Loucy (cell line): ENCODE results near the gene SLC43A3.
"Not testable (repeated sequence)": the region's sequence is repeated elsewhere in the genome, so short reads cannot be mapped to it uniquely, and the experiment has no call there.

Experiments used
- H2AFZ ChIP-seq: fragments of 200-600 bp; sonication (generic); 2 replicates; pipeline ENCODE4 v1.6.0; 2016; ENCODE audit warnings: antibody characterized with exemption, mild to moderate bottlenecking, low read length, moderate library complexity
- H3F3A ChIP-seq: fragments of 200-600 bp; 2 replicates; pipeline ENCODE4 v1.6.0; 2016; ENCODE audit warnings: antibody characterized with exemption, low read depth, mild to moderate bottlenecking
- H3K27me3 ChIP-seq: fragments of 200-600 bp; sonication (generic); 2 replicates; pipeline ENCODE4 v1.6.1; 2014; ENCODE audit warnings: low read length, mild to moderate bottlenecking; ENCODE audit not compliant: insufficient read depth, poor library complexity, severe bottlenecking
- H3K36me3 ChIP-seq: fragments of 200-600 bp; sonication (generic); 2 replicates; pipeline ENCODE4 v1.6.1; 2016; ENCODE audit warnings: low read length; ENCODE audit not compliant: insufficient read depth
- H3K4me1 ChIP-seq: fragments of 200-600 bp; sonication (generic); 2 replicates; pipeline ENCODE4 v1.5.1; 2014; ENCODE audit warnings: low read length, mild to moderate bottlenecking; ENCODE audit not compliant: insufficient read depth, poor library complexity, severe bottlenecking
- H3K4me2 ChIP-seq: fragments of 200-600 bp; sonication (generic); 2 replicates; pipeline ENCODE4 v1.6.0; 2014; ENCODE audit warnings: antibody characterized with exemption, low read length, low read depth, mild to moderate bottlenecking; ENCODE audit not compliant: poor library complexity, severe bottlenecking
- H3K4me3 ChIP-seq: fragments of 200-600 bp; sonication (generic); 2 replicates; pipeline ENCODE4 v1.5.1; 2014; ENCODE audit warnings: low read length, mild to moderate bottlenecking, mixed read lengths; ENCODE audit not compliant: poor library complexity, severe bottlenecking
- H3K79me2 ChIP-seq: fragments of 200-600 bp; sonication (generic); 2 replicates; pipeline ENCODE4 v1.6.1; 2014; ENCODE audit warnings: low read length; ENCODE audit not compliant: insufficient read depth
- H3K9ac ChIP-seq: fragments of 200-600 bp; sonication (generic); 2 replicates; pipeline ENCODE4 v1.6.0; 2014; ENCODE audit warnings: mild to moderate bottlenecking, low read depth, low read length, moderate library complexity; ENCODE audit not compliant: poor library complexity, severe bottlenecking
- H3K9me2 ChIP-seq: fragments of 200-600 bp; sonication (generic); replicated peaks from 2 replicates; pipeline ENCODE4 v1.6.1; 2016; ENCODE audit warnings: low read depth, low read length, mixed read lengths
- H3K9me3 ChIP-seq: fragments of 200-600 bp; sonication (generic); 2 replicates; pipeline ENCODE4 v1.6.1; 2014; ENCODE audit warnings: mild to moderate bottlenecking, antibody characterized with exemption, low read length, low read depth; ENCODE audit not compliant: insufficient read depth
- H4K20me1 ChIP-seq: fragments of 200-600 bp; sonication (generic); 2 replicates; pipeline ENCODE4 v1.6.0; 2014; ENCODE audit warnings: antibody characterized with exemption, low read length, mild to moderate bottlenecking; ENCODE audit not compliant: insufficient read depth, poor library complexity, severe bottlenecking
- EZH2phosphoT487 ChIP-seq: fragments of 200-600 bp; IDR thresholded peaks from 2 replicates; pipeline ENCODE4 v1.6.1; 2018; ENCODE audit warnings: antibody characterized with exemption, mild to moderate bottlenecking, moderate library complexity, borderline replicate concordance
- TF ChIP-seq, protein P1 (sequence below): fragments of 200-600 bp; sonication (generic); conservative IDR thresholded peaks from 2 replicates; pipeline ENCODE4 v1.5.1; 2014; ENCODE audit warnings: mild to moderate bottlenecking, antibody characterized with exemption, low read length

Gene SLC43A3

GRCh38 chr11:57446055-57446454, 19.1 kb upstream of the SLC43A3 start:
- Histone ChIP-seq H3K9me3 (no peaks in the 10 kb centered on the region), H3K9me2 (no peaks in the 10 kb centered on the region), H3K4me3 (no peak overlapping the region), H3K27me3 (no peaks in the 10 kb centered on the region), H3F3A (no peaks in the 10 kb centered on the region), H3K79me2 (no peaks in the 10 kb centered on the region), H3K36me3 (no peaks in the 10 kb centered on the region), H3K4me1 (peaks cover 6% of the 10 kb centered on the region), H2AFZ (no peak overlapping the region), H4K20me1 (no peaks in the 10 kb centered on the region), H3K9ac (no peak overlapping the region), H3K4me2 (no peak overlapping the region)
- TF ChIP-seq EZH2phosphoT487, result no peak
- TF ChIP-seq, protein P1, sequence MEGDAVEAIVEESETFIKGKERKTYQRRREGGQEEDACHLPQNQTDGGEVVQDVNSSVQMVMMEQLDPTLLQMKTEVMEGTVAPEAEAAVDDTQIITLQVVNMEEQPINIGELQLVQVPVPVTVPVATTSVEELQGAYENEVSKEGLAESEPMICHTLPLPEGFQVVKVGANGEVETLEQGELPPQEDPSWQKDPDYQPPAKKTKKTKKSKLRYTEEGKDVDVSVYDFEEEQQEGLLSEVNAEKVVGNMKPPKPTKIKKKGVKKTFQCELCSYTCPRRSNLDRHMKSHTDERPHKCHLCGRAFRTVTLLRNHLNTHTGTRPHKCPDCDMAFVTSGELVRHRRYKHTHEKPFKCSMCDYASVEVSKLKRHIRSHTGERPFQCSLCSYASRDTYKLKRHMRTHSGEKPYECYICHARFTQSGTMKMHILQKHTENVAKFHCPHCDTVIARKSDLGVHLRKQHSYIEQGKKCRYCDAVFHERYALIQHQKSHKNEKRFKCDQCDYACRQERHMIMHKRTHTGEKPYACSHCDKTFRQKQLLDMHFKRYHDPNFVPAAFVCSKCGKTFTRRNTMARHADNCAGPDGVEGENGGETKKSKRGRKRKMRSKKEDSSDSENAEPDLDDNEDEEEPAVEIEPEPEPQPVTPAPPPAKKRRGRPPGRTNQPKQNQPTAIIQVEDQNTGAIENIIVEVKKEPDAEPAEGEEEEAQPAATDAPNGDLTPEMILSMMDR, result no peak

- not testable (repeated sequence) for H3K4me1 ChIP-seq, H3K9me3 ChIP-seq, H3K27me3 ChIP-seq, H4K20me1 ChIP-seq, H3K4me2 ChIP-seq, H3F3A ChIP-seq, H3K9me2 ChIP-seq, H3K4me3 ChIP-seq, H3K36me3 ChIP-seq, H3K9ac ChIP-seq, H2AFZ ChIP-seq, H3K79me2 ChIP-seq
Observed at GRCh38 chr11:57445122-57445394, 18.1 kb upstream of the SLC43A3 start.

DNA sequence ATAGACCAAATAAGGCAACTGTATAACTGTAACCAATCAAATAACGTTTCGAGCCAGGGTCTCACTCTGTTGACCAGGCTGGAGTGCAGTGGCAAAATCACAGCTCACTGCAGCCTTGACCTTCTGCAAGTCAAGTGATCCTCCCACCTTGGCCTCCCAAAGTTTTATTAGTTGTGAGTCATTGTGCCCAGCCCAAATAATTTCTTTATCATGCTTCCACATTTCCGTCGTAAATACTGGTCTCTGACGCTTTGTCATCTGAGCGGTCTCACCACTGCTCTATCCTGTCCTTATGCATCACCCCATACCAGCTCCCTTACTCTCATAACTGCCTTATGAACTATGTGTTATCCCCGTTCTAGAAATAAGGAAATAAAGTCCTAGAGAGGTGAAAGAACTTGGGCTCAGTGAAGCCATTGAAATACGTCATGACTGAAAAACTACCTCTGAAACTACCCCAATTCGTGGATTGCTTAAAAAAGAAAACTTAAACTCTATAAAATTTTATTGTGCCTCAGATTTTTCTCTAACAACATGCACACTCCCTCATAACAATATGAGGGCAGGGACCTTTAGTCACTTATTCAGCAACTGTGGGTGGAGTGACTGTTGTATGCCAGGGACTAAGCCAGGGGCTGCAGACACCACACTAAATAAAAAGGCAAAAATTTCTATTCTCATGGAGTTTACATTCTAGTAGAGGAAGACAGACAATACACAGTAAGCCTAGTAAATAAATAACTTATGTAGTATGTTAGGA, 17.6 kb upstream of the SLC43A3 start:
- Histone ChIP-seq H3K4me2 (peak overlapping the region; percentile 4), H3K36me3 (no peaks in the 10 kb centered on the region), H3K27me3 (no peaks in the 10 kb centered on the region), H4K20me1 (no peaks in the 10 kb centered on the region), H3K9ac (no peak overlapping the region), H3K79me2 (no peaks in the 10 kb centered on the region), H3K9me3 (no peaks in the 10 kb centered on the region), H2AFZ (no peak overlapping the region), H3F3A (no peaks in the 10 kb centered on the region), H3K9me2 (no peaks in the 10 kb centered on the region), H3K4me3 (no peak overlapping the region), H3K4me1 (peaks cover 6% of the 10 kb centered on the region)
- TF ChIP-seq, protein P1, result no peak
- no peak for TF ChIP-seq EZH2phosphoT487

DNA sequence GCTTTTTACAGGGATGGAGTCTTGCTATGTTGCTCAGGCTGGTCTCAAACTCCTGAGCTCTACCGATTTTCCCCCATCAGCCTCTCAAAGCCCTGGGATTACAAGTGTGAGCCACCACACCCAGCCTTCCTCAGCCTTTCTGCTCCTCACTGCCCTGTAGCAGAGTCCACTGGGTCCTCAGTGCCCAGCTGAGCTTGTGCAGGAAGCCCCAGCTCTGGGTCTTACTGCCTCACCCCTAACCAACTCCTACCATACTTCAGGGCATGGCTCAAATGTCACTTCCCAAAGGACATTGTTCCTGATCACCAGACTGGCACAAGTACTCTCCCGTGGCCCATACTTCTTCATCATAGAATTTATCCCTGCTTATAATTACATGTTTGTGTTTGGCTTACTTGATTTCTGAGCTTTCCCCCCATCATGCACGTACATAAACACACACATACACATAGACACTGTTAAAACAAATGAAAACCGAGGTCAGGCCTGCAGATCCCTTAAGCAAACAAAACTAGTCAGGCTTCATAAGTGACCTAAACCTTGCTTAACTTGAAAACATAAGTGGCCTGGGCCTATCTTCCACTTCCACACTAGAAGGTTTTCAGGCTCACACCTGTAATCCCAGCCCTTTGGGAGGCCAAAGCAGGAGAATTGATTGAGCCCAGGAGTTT, 14.0 kb upstream of the SLC43A3 start:
- no peak overlapping the region for H2AFZ ChIP-seq
- H3K4me2 ChIP-seq, result no peak overlapping the region
- TF ChIP-seq EZH2phosphoT487, result no peak
- TF ChIP-seq, protein P1, result no peak
- H3K79me2 ChIP-seq, result no peaks in the 10 kb centered on the region
- no peaks in the 10 kb centered on the region for H4K20me1 ChIP-seq
- no peaks in the 10 kb centered on the region for H3K27me3 ChIP-seq
- H3F3A ChIP-seq, result no peaks in the 10 kb centered on the region
- no peaks in the 10 kb centered on the region for H3K36me3 ChIP-seq
- H3K9me2 ChIP-seq, result no peaks in the 10 kb centered on the region
- no peaks in the 10 kb centered on the region for H3K9me3 ChIP-seq
- H3K4me3 ChIP-seq, result no peak overlapping the region
- H3K4me1 ChIP-seq, result peaks cover 6% of the 10 kb centered on the region
- H3K9ac ChIP-seq, result no peak overlapping the region
